Measurements from ENCODE around the gene LHFPL2. TPM values are rescaled to one million over a fixed set of nuclear protein-coding genes. Genes with fewer than 3 reads are reported as not detected.

The LHFPL2 gene
- total RNA-seq, 1 donor from 2014 or later: 47.6 TPM

- Mint-ChIP-seq H3K4me1 (ENCODE audit: unreplicated experiment) (no peaks in the 10 kb centered on the region), H3K9me3 (ENCODE audit: unreplicated experiment) (no peaks in the 10 kb centered on the region), H3K36me3 (ENCODE audit: low read depth, unreplicated experiment) (no peaks in the 10 kb centered on the region), H3K27me3 (ENCODE audit: unreplicated experiment) (no peaks in the 10 kb centered on the region), H3K27ac (ENCODE audit: unreplicated experiment) (no peak overlapping the region), H3K4me3 (ENCODE audit: unreplicated experiment) (no peak overlapping the region)
- TF ChIP-seq, protein P1, sequence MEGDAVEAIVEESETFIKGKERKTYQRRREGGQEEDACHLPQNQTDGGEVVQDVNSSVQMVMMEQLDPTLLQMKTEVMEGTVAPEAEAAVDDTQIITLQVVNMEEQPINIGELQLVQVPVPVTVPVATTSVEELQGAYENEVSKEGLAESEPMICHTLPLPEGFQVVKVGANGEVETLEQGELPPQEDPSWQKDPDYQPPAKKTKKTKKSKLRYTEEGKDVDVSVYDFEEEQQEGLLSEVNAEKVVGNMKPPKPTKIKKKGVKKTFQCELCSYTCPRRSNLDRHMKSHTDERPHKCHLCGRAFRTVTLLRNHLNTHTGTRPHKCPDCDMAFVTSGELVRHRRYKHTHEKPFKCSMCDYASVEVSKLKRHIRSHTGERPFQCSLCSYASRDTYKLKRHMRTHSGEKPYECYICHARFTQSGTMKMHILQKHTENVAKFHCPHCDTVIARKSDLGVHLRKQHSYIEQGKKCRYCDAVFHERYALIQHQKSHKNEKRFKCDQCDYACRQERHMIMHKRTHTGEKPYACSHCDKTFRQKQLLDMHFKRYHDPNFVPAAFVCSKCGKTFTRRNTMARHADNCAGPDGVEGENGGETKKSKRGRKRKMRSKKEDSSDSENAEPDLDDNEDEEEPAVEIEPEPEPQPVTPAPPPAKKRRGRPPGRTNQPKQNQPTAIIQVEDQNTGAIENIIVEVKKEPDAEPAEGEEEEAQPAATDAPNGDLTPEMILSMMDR (IDR thresholded peaks at IDR 0.05; ENCODE audit: unreplicated experiment): no peak
- no peak for DNase-seq (ENCODE audit: low spot score)
Measured at GRCh38 chr5:78665534-78665933, 17.0 kb upstream of the LHFPL2 start.

DNA sequence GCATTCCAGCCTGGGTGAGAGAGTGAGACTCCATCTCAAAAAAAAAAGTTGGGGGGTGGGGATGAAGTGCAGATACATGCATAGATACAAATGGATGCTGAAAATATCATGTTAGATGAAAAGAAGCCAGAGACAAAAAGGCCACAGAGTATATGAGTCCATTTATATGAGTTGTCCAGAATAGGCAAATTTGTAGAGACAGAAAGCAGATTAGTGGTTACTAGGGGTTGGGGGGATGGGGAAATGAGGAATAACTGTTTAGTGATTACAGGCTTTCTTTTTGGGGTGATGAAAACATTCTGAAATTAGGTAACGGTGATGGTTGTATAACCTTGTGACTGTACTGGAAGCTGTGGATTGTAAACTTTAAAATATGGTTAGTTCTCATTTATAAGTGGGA, 13.8 kb upstream of the LHFPL2 start:
- Mint-ChIP-seq H3K36me3 (ENCODE audit: low read depth, unreplicated experiment) (no peaks in the 10 kb centered on the region), H3K27ac (ENCODE audit: unreplicated experiment) (no peak overlapping the region), H3K27me3 (ENCODE audit: unreplicated experiment) (no peaks in the 10 kb centered on the region), H3K4me1 (ENCODE audit: unreplicated experiment) (no peaks in the 10 kb centered on the region), H3K4me3 (ENCODE audit: unreplicated experiment) (no peak overlapping the region), H3K9me3 (ENCODE audit: unreplicated experiment) (no peaks in the 10 kb centered on the region)
- TF ChIP-seq, protein P1 (IDR thresholded peaks at IDR 0.05; ENCODE audit: unreplicated experiment): no peak
- DNase-seq (ENCODE audit: low spot score): no peak

DNA sequence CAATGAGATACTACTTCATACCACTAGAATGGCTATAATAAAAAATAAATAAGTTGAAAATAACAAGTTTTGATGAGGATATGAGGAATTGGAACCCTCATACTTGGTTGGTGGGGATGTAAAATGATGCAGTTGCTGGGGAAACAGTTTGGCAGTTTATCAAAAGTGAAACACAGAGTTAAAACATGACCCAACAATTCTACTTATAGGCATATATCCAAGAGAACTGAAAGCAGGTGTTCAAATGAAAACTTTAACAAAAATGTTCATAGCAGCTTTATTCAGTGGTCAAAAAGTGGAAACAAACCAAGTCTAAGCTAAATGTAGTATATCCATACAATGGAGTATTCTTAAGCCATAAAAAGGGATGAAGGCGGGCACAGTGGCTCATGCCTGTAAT, 13.1 kb upstream of the LHFPL2 start:
- Mint-ChIP-seq H3K27me3 (ENCODE audit: unreplicated experiment) (no peaks in the 10 kb centered on the region), H3K9me3 (ENCODE audit: unreplicated experiment) (no peaks in the 10 kb centered on the region), H3K27ac (ENCODE audit: unreplicated experiment) (no peak overlapping the region), H3K4me1 (ENCODE audit: unreplicated experiment) (no peaks in the 10 kb centered on the region), H3K4me3 (ENCODE audit: unreplicated experiment) (no peak overlapping the region), H3K36me3 (ENCODE audit: low read depth, unreplicated experiment) (no peaks in the 10 kb centered on the region)
- no peak for DNase-seq (ENCODE audit: low spot score)
- TF ChIP-seq, protein P1 (IDR thresholded peaks at IDR 0.05; ENCODE audit: unreplicated experiment): no peak

DNA sequence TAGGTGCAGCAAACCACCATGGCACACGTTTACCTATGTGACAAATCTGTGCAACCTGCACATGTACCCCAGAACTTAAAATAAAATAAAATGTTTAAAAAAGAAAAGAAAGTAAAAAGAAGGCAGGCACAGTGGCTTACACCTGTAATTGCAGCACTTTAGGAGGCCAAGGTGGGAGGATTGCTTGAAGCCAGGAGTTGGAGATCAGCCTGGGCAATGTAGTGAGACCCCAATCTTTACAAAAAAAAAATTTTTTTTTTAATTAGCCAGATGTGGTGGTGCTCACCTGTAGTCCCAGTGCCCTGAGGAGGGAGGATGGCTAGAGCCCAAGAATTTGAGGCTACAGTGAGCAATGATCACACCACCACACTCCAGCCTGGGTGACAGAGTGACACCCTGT, 12.5 kb upstream of the LHFPL2 start:
- Mint-ChIP-seq H3K4me3 (ENCODE audit: unreplicated experiment) (no peak overlapping the region), H3K27me3 (ENCODE audit: unreplicated experiment) (no peaks in the 10 kb centered on the region), H3K9me3 (ENCODE audit: unreplicated experiment) (no peaks in the 10 kb centered on the region), H3K4me1 (ENCODE audit: unreplicated experiment) (no peaks in the 10 kb centered on the region), H3K27ac (ENCODE audit: unreplicated experiment) (no peak overlapping the region), H3K36me3 (ENCODE audit: low read depth, unreplicated experiment) (no peaks in the 10 kb centered on the region)
- no peak for DNase-seq (ENCODE audit: low spot score)
- TF ChIP-seq, protein P1 (IDR thresholded peaks at IDR 0.05; ENCODE audit: unreplicated experiment): no peak

GRCh38 chr5:78660401-78660800, 11.8 kb upstream of the LHFPL2 start:
- DNase-seq (ENCODE audit: low spot score): no peak
- Mint-ChIP-seq H3K9me3 (ENCODE audit: unreplicated experiment) (no peaks in the 10 kb centered on the region), H3K27me3 (ENCODE audit: unreplicated experiment) (no peaks in the 10 kb centered on the region), H3K4me1 (ENCODE audit: unreplicated experiment) (no peaks in the 10 kb centered on the region), H3K36me3 (ENCODE audit: low read depth, unreplicated experiment) (no peaks in the 10 kb centered on the region), H3K27ac (ENCODE audit: unreplicated experiment) (no peak overlapping the region), H3K4me3 (ENCODE audit: unreplicated experiment) (no peak overlapping the region)
- TF ChIP-seq, protein P1 (IDR thresholded peaks at IDR 0.05; ENCODE audit: unreplicated experiment): no peak
